NCI-H1436 (cell line): ENCODE data around the gene KDM6B.

Experiments used
- DNase-seq: peaks from one replicate; lab custom pipeline; 2025; lab: John Stamatoyannopoulos, UW

Gene KDM6B

DNA sequence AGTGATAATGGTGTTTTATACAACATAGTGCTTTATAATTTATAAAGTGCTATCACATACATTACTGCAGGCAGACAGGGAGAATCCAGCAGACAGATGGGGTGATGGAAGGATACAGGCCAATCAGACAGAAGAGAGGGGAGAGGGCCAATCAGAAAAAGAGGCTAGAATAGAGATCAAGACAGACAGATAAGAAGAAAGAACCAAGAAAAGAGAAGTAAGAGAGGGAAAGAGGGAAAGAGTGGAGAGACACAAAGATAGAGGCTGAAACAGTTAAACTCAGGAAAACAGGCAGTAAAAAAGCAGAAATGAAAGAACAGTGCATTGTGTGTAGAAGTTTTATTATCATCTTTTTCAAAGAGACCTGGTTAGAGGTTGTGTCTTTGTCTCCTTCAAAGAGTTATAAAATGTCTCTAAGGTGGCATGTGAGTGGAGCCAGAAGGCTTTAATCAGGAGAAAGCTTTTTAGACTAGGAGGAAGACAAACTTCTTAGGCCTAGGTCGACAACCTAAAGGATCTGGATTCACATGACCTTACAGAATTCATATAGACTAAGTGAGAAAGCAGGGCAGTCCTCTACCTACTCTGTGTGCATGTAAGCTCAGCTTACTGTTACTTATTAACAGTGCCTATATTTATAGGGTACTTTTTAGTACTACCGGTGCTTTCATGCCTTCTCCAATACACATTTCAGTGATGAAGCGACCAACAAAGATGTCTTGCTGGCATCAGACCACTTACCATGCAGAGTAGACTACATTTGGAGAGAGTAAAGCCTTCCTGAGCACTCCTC, 46.3 kb downstream of the KDM6B start:
- no peak for DNase-seq

DNA sequence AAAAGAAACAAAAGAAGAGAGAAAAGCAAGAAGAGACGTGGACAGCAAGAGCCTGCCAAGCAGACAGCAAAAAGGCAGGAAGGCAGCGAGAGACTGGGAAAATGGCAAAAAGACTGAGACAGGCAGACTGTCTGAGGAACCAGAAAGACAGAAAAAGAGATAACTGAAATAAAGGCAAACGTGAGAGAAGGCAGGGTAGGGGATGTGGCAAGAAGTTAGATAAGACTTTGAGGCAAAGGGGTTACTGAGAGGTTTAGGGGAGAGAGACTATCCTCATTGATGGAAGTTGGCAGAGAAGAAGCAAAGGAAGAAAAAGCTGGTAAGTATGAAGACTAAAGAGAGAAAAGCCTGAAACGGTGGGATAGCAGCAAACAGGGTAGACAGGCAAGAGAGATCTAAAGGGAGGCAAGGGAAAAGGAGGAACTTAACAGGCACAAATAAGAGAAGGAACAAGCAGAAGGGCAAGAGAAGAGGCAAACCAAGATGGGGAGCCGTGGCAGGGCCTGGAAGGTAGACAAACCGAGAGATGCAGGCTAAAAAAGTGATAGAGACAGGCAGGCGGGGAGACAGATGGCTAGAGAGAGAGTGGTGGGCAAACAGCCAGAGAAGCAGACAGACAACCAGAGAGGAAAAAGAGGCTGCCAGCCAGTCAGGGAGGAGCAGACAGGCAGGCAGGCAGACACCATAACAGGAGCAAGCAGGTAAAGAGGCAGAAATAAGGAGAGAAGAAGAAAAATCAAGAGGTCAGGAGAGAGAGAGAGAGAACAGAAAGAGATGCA, 47.4 kb downstream of the KDM6B start:
- DNase-seq, result no peak

DNA sequence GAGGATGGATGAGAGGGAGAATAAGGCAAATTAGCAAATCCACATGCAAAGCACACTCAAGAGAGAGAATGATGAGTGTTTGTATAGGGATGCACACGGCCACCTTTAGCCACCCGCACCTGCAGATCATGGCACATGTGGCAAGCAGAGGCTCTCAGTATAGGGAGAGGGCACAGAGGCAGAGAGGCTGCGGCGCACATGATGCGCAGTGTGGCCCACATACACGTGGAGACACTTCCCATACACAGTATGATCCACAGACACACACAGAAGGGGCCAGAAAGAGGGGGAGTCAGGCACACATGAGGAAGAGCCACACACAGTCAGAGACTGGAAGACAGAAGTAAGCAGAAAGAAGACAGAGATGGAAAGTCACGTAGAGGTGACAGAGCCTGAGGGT, 48.1 kb downstream of the KDM6B start:
- DNase-seq, result no peak

DNA sequence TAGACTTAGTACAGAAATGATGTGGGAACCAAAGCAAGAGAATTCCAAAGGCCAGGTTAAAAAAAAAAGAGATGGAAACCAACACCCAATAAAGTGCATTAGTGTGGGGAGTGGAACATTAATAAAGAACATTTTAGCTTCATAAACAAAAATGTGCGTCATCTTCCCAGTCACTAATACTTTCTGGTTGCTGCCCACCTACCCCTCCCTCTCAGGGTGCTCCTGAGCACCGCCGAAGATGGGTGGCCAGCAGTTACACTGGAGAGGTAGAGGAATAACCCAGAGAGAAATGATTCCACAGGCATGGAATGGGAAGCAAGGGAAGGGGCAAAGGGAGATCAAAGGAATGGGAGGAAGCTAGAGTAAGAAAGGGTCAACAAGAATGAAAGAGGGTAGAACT, 48.6 kb downstream of the KDM6B start:
- no peak for DNase-seq
